Keratinocyte (primary cell): ENCODE results near the gene ATXN2. TPM values are rescaled to one million over a fixed set of nuclear protein-coding genes. Genes with fewer than 3 reads are reported as not detected.

Experiments
- DNase-seq: peaks from one replicate; pipeline ENCODE4 v3.0.0-alpha.2; 2011; ENCODE audit warnings: low read depth, missing footprints, low spot score
- FAIRE-seq: peaks from 2 replicates; lab custom pipeline; 2011; peaks lifted over from hg19 to GRCh38; lab: Jason Lieb, UNC
- H2AFZ ChIP-seq: 2 replicates; pipeline ENCODE4 v1.6.0; 2012; ENCODE audit warnings: low read length, control low read depth, inconsistent platforms; ENCODE audit not compliant: control insufficient read depth
- H3K27ac ChIP-seq: 2 replicates; pipeline ENCODE4 v1.5.1; 2011; ENCODE audit warnings: low read length; ENCODE audit not compliant: control insufficient read depth, insufficient read depth
- H3K27me3 ChIP-seq: 3 replicates; pipeline ENCODE4 v1.6.0; 2011; ENCODE audit warnings: low read length; ENCODE audit not compliant: control insufficient read depth, insufficient read depth; ENCODE audit errors: extremely low read depth
- H3K36me3 ChIP-seq, 2 experiments: 2 replicates in 1 of 2; 3 replicates in 1 of 2; pipeline ENCODE4 v1.5.1; 2011; ENCODE audit warnings: low read length in 2 of 2, mild to moderate bottlenecking in 1 of 2; ENCODE audit not compliant: control insufficient read depth in 2 of 2, insufficient read depth in 2 of 2; ENCODE audit errors: extremely low read depth in 1 of 2
- H3K4me1 ChIP-seq: 3 replicates; pipeline ENCODE4 v1.5.1; 2011; ENCODE audit warnings: low read length; ENCODE audit not compliant: control insufficient read depth, insufficient read depth; ENCODE audit errors: extremely low read depth
- H3K4me2 ChIP-seq: 3 replicates; pipeline ENCODE4 v1.6.0; 2011; ENCODE audit warnings: low read depth, low read length; ENCODE audit not compliant: control insufficient read depth, insufficient read depth; ENCODE audit errors: extremely low read depth
- H3K4me3 ChIP-seq, 3 experiments: fragments of 200-600 bp in 1 of 3; sonication (generic) in 1 of 3; 2 replicates in 2 of 3; 3 replicates in 1 of 3; pipeline ENCODE4 v1.5.1; 2011 to 2016; ENCODE audit warnings: low read length in 3 of 3, mild to moderate bottlenecking in 3 of 3, control low read depth in 2 of 3, inconsistent platforms in 1 of 3, low read depth in 1 of 3, mixed read lengths in 1 of 3, mixed run types in 1 of 3, moderate library complexity in 1 of 3; ENCODE audit not compliant: control insufficient read depth in 2 of 3, insufficient read depth in 2 of 3; ENCODE audit errors: extremely low read depth in 1 of 3
- H3K79me2 ChIP-seq: 2 replicates; pipeline ENCODE4 v1.6.0; 2012; ENCODE audit warnings: low read length; ENCODE audit not compliant: control insufficient read depth, insufficient read depth
- H3K9ac ChIP-seq: 3 replicates; pipeline ENCODE4 v1.6.0; 2011; ENCODE audit warnings: low read length; ENCODE audit not compliant: control insufficient read depth, insufficient read depth; ENCODE audit errors: extremely low read depth
- H3K9me1 ChIP-seq: 3 replicates; pipeline ENCODE4 v1.6.0; 2011; ENCODE audit warnings: low read length; ENCODE audit not compliant: control insufficient read depth, insufficient read depth; ENCODE audit errors: extremely low read depth
- H3K9me3 ChIP-seq: 2 replicates; pipeline ENCODE4 v1.5.1; 2012; ENCODE audit warnings: low read depth, low read length; ENCODE audit not compliant: control insufficient read depth
- H4K20me1 ChIP-seq: 3 replicates; pipeline ENCODE4 v1.6.0; 2011; ENCODE audit warnings: low read length; ENCODE audit not compliant: control insufficient read depth, insufficient read depth; ENCODE audit errors: extremely low read depth
- CTCF ChIP-seq, 3 experiments: IDR thresholded peaks in 1 of 3; conservative IDR thresholded peaks in 1 of 3; optimal IDR thresholded peaks in 1 of 3; 2 replicates in 2 of 3; 3 replicates in 1 of 3; pipeline versions ENCODE3 to v1.5.1; 2011; ENCODE audit warnings: low read length in 3 of 3, mild to moderate bottlenecking in 3 of 3, moderate library complexity in 2 of 3, control low read depth in 1 of 3, inconsistent platforms in 1 of 3; ENCODE audit not compliant: insufficient read depth in 2 of 3; ENCODE audit errors: extremely low read depth in 1 of 3
- EZH2 ChIP-seq: IDR thresholded peaks from one replicate; pipeline ENCODE4 v1.6.1; 2012; ENCODE audit warnings: inconsistent platforms, mild to moderate bottlenecking, low read length, moderate library complexity
- dilution Hi-C: fragments of 300-500 bp; cut with MboI; formaldehyde crosslinking; loops from one replicate; pipeline ENCODE4 v1.7.0; 2020; ENCODE audit warnings: low sequenced_read_pairs; ENCODE audit not compliant: extremely low pct_ligation_motif_present
- polyA plus RNA-seq, 5 experiments: library from polyadenylated mRNA; depleted of rRNA in 3 of 5; stranded (reverse) in 3 of 5; stranded (forward) in 1 of 5; unstranded in 1 of 5; fragments of >200 nt; gene quantifications; 1 replicate in 1 of 5; 2 replicates in 3 of 5; 3 replicates in 1 of 5; pipeline versions ENCODE4 v1.2.1 to v1.2.3, GENCODE V29; 2011 to 2012; ENCODE audit warnings: missing spikeins in 2 of 5, low read depth in 1 of 5, low replicate concordance in 1 of 5

ATXN2 gene
- polyA plus RNA-seq, 1 donor (not counting 4 experiments of a cell fraction or from before 2014, with no cell fraction given): 19.6 TPM

- Histone ChIP-seq H3K79me2 (peaks cover 70% of the 10 kb centered on the region), H3K9ac (no peak overlapping the region), H3K36me3 (peaks cover 0 to 11% of the 10 kb centered on the region in 2 experiments), H3K9me1 (peaks cover 4% of the 10 kb centered on the region), H3K4me2 (no peak overlapping the region), H3K27ac (no peak overlapping the region), H2AFZ (no peak overlapping the region), H3K27me3 (no peaks in the 10 kb centered on the region), H3K9me3 (no peaks in the 10 kb centered on the region), H3K4me3 (no peak overlapping the region), H4K20me1 (peaks cover 16% of the 10 kb centered on the region), H3K4me1 (peaks cover 38% of the 10 kb centered on the region)
- dilution Hi-C loops: no loop called here
- no peak for DNase-seq
- no peak for TF ChIP-seq CTCF (optimal IDR thresholded peaks at IDR 0.05 in 1 of 3, IDR thresholded peaks at IDR 0.05 in 1 of 3, conservative IDR thresholded peaks at IDR 0.05 in 1 of 3; ENCODE audit: extremely low read depth in 1 of 3, insufficient read depth in 2 of 3, low read length in 3 of 3)
- TF ChIP-seq EZH2: no peak
- FAIRE-seq: no peak
Measured at GRCh38 chr12:111412007-111412829, 186.9 kb downstream of the ATXN2 start.

GRCh38 chr12:111411185-111411764 is 187.8 kb downstream of the ATXN2 start:
- Histone ChIP-seq H3K4me2 (no peak overlapping the region), H3K9me1 (peaks cover 4% of the 10 kb centered on the region), H3K9ac (no peak overlapping the region), H3K4me1 (peaks cover 41% of the 10 kb centered on the region), H3K36me3 (peaks cover 0 to 11% of the 10 kb centered on the region in 2 experiments), H4K20me1 (peaks cover 16% of the 10 kb centered on the region), H2AFZ (no peak overlapping the region), H3K4me3 (no peak overlapping the region), H3K27ac (no peak overlapping the region), H3K9me3 (no peaks in the 10 kb centered on the region), H3K79me2 (peaks cover 76% of the 10 kb centered on the region), H3K27me3 (no peaks in the 10 kb centered on the region)
- no peak for FAIRE-seq
- dilution Hi-C loops: no loop called here
- TF ChIP-seq CTCF (optimal IDR thresholded peaks at IDR 0.05 in 1 of 3, IDR thresholded peaks at IDR 0.05 in 1 of 3, conservative IDR thresholded peaks at IDR 0.05 in 1 of 3; ENCODE audit: extremely low read depth in 1 of 3, insufficient read depth in 2 of 3, low read length in 3 of 3) (no peak), EZH2 (no peak)
- DNase-seq: no peak
